Common myeloid progenitor, CD34-positive (primary cell): ENCODE measurements around the gene C10orf71.

Source experiments
- CTCF ChIA-PET: fragments of 350-600 bp; sonication (Branson Sonifier 250); formaldehyde crosslinking; loops from one replicate; lab custom pipeline; 2021; ENCODE audit warnings: antibody characterized with exemption; lab: Charles Lee
- POLR2A ChIA-PET: fragments of 350-600 bp; sonication (Branson Sonifier 250); formaldehyde crosslinking; loops from one replicate; lab custom pipeline; 2021; ENCODE audit warnings: antibody characterized with exemption; lab: Charles Lee
- DNase-seq, 3 donors: peaks; one replicate each; pipeline versions ENCODE4 v3.0.0 to v3.0.0-alpha.2; 2013
- H3K27ac ChIP-seq, 2 experiments: 1 replicate in 1 of 2; 2 replicates in 1 of 2; pipeline ENCODE4 v1.7.0; 2013; ENCODE audit warnings: inconsistent platforms in 2 of 2, low read length in 2 of 2, mild to moderate bottlenecking in 2 of 2, low read depth in 1 of 2, moderate library complexity in 1 of 2; ENCODE audit not compliant: severe bottlenecking in 2 of 2, insufficient read depth in 1 of 2, poor library complexity in 1 of 2
- H3K27me3 ChIP-seq, 5 experiments: replicated peaks in 2 of 5; 1 replicate in 3 of 5; 2 replicates in 2 of 5; pipeline versions ENCODE4 v1.6.1 to v1.7.0; 2013; ENCODE audit warnings: low read length in 4 of 5, mild to moderate bottlenecking in 2 of 5, moderate library complexity in 2 of 5, inconsistent platforms in 1 of 5; ENCODE audit not compliant: insufficient read depth in 5 of 5, control insufficient read depth in 4 of 5
- H3K36me3 ChIP-seq, 4 experiments: 1 replicate in 2 of 4; 2 replicates in 2 of 4; pipeline versions ENCODE4 v1.6.1 to v1.7.0; 2013; ENCODE audit warnings: low read length in 3 of 4, control low read depth in 1 of 4, mild to moderate bottlenecking in 1 of 4; ENCODE audit not compliant: control insufficient read depth in 4 of 4, insufficient read depth in 4 of 4
- H3K4me1 ChIP-seq, 4 experiments: 1 replicate in 3 of 4; 2 replicates in 1 of 4; pipeline versions ENCODE4 v1.6.1 to v1.7.1; 2013; ENCODE audit warnings: low read length in 3 of 4, mild to moderate bottlenecking in 3 of 4, control low read depth in 1 of 4, inconsistent platforms in 1 of 4, moderate library complexity in 1 of 4; ENCODE audit not compliant: control insufficient read depth in 4 of 4, insufficient read depth in 4 of 4; ENCODE audit errors: control extremely low read depth in 1 of 4
- H3K4me3 ChIP-seq, 7 experiments: 1 replicate in 4 of 7; 2 replicates in 3 of 7; pipeline versions ENCODE4 v1.5.1 to v1.7.0; 2013; ENCODE audit warnings: mild to moderate bottlenecking in 7 of 7, low read length in 6 of 7, moderate library complexity in 6 of 7, inconsistent platforms in 2 of 7, low read depth in 2 of 7, control low read depth in 1 of 7; ENCODE audit not compliant: insufficient read depth in 4 of 7, control insufficient read depth in 1 of 7; ENCODE audit errors: extremely low read depth in 1 of 7
- H3K9me3 ChIP-seq, 5 experiments: 1 replicate in 4 of 5; 2 replicates in 1 of 5; pipeline versions ENCODE4 v1.6.1 to v1.7.1; 2013; ENCODE audit warnings: low read length in 4 of 5, mild to moderate bottlenecking in 2 of 5, inconsistent platforms in 1 of 5, low read depth in 1 of 5, moderate library complexity in 1 of 5; ENCODE audit not compliant: control insufficient read depth in 4 of 5, insufficient read depth in 2 of 5; ENCODE audit errors: control extremely low read depth in 1 of 5
- WGBS: methylation state at CpG from one replicate; pipeline ENCODE4 v1.1.5; 2013; ENCODE audit not compliant: insufficient coverage; 5-methylcytosine and 5-hydroxymethylcytosine counted together

The C10orf71 gene

GRCh38 chr10:49322371-49323170 lies 23.6 kb downstream of the C10orf71 start:
- 97% methylated on average over 23 of the region's 26 CpGs for WGBS
- no peaks in the 10 kb centered on the region for H3K36me3 ChIP-seq
- H3K4me1 ChIP-seq = peaks cover 0 to 4% (median 0%) of the 10 kb centered on the region in 4 experiments
- H3K27me3 ChIP-seq = peaks cover 0 to 2% (median 0%) of the 10 kb centered on the region in 5 experiments
- ChIA-PET POLR2A (no interaction called here), CTCF (no interaction called here)
- no peak overlapping the region for H3K4me3 ChIP-seq
- no peaks in the 10 kb centered on the region for H3K9me3 ChIP-seq
- no peak overlapping the region for H3K27ac ChIP-seq
- no peak for DNase-seq

GRCh38 chr10:49323171-49323895 lies 24.4 kb downstream of the C10orf71 start:
- ChIA-PET POLR2A (no interaction called here), CTCF (interaction anchor here (1.1 kb wide), 1 partner anchor 189 kb away, joined by 3 read pairs; no protein-coding TSS in a partner anchor)
- no peaks in the 10 kb centered on the region for H3K9me3 ChIP-seq
- no peak overlapping the region for H3K4me3 ChIP-seq
- 92% methylated on average over 5 of the region's 7 CpGs for WGBS
- peaks cover 0 to 2% (median 0%) of the 10 kb centered on the region in 5 experiments for H3K27me3 ChIP-seq
- no peak for DNase-seq
- H3K4me1 ChIP-seq = peaks cover 0 to under 1% (median 0%) of the 10 kb centered on the region in 4 experiments
- H3K27ac ChIP-seq = no peak overlapping the region
- H3K36me3 ChIP-seq = no peaks in the 10 kb centered on the region

GRCh38 chr10:49323896-49324270 lies 24.9 kb downstream of the C10orf71 start:
- POLR2A ChIA-PET = no interaction called here
- Histone ChIP-seq H3K4me3 (no peak overlapping the region), H3K27me3 (peaks cover 0 to 2% (median 0%) of the 10 kb centered on the region in 5 experiments), H3K9me3 (no peaks in the 10 kb centered on the region), H3K36me3 (no peaks in the 10 kb centered on the region), H3K4me1 (no peaks in the 10 kb centered on the region), H3K27ac (no peak overlapping the region)
- CTCF ChIA-PET = interaction anchor here (1.1 to 1.6 kb wide), 2 partner anchors 84 to 189 kb away, joined by 3 to 5 read pairs; no protein-coding TSS in a partner anchor
- WGBS = 100% methylated on average over 5 of the region's 9 CpGs
- no peak for DNase-seq

GRCh38 chr10:49324711-49325110 lies 25.7 kb downstream of the C10orf71 start:
- Histone ChIP-seq H3K27ac (no peak overlapping the region), H3K27me3 (peaks cover 0 to 2% (median 0%) of the 10 kb centered on the region in 5 experiments), H3K4me3 (no peak overlapping the region), H3K9me3 (no peaks in the 10 kb centered on the region), H3K36me3 (no peaks in the 10 kb centered on the region), H3K4me1 (no peaks in the 10 kb centered on the region)
- ChIA-PET CTCF (interaction anchor here (1.1 to 1.6 kb wide), 3 partner anchors 83 to 188 kb away, joined by 3 to 5 read pairs (median 4); no protein-coding TSS in a partner anchor), POLR2A (no interaction called here)
- DNase-seq = peak in 1 of 3 donors; percentile 4
- WGBS = 77% methylated on average over 4 of the region's 4 CpGs

- H3K36me3 ChIP-seq = no peaks in the 10 kb centered on the region
- peaks cover 0 to 2% (median 0%) of the 10 kb centered on the region in 5 experiments for H3K27me3 ChIP-seq
- no peak overlapping the region for H3K27ac ChIP-seq
- POLR2A ChIA-PET = no interaction called here
- no peak overlapping the region for H3K4me3 ChIP-seq
- no peaks in the 10 kb centered on the region for H3K4me1 ChIP-seq
- 84% methylated on average over 17 of the region's 20 CpGs for WGBS
- DNase-seq = no peak
- no peaks in the 10 kb centered on the region for H3K9me3 ChIP-seq
- CTCF ChIA-PET = interaction anchor here (1.1 to 1.6 kb wide), 2 partner anchors 82 to 186 kb away, joined by 4 to 5 read pairs; no protein-coding TSS in a partner anchor
Observed at GRCh38 chr10:49325131-49325915, 26.4 kb downstream of the C10orf71 start.

- no peak for DNase-seq
- 95% methylated on average over 44 of the region's 48 CpGs for WGBS
- POLR2A ChIA-PET = no interaction called here
- Histone ChIP-seq H3K27ac (no peak overlapping the region), H3K36me3 (no peaks in the 10 kb centered on the region), H3K4me1 (no peaks in the 10 kb centered on the region), H3K27me3 (peaks cover 0 to 2% (median 0%) of the 10 kb centered on the region in 5 experiments), H3K4me3 (no peak overlapping the region), H3K9me3 (no peaks in the 10 kb centered on the region)
- CTCF ChIA-PET = no interaction called here
Observed at GRCh38 chr10:49325916-49326783, 27.2 kb downstream of the C10orf71 start.
